Lower leg skin (tissue), 3 donors: ENCODE measurements around the gene NAA60.

Experiments
- CTCF ChIP-seq, 3 donors: fragments of 450-650 bp; IDR thresholded peaks; one replicate each; pipeline ENCODE4 v1.5.1; 2016; ENCODE audit warnings: antibody characterized with exemption in 3 of 3, mild to moderate bottlenecking in 3 of 3, moderate library complexity in 2 of 3
- POLR2A ChIP-seq, 2 donors: fragments of 450-650 bp; IDR thresholded peaks; one replicate each; pipeline ENCODE4 v1.6.1; 2016 to 2017; ENCODE audit warnings: antibody characterized with exemption in 2 of 2, mild to moderate bottlenecking in 1 of 2, moderate library complexity in 1 of 2

GRCh38 chr16:3459401-3460090 lies 16.1 kb downstream of the NAA60 start:
- TF ChIP-seq CTCF (IDR thresholded peaks at IDR 0.05) = no peak
- no peak for TF ChIP-seq POLR2A (IDR thresholded peaks at IDR 0.05)
